WI38 (cell line): Measurements from ENCODE around the gene PRXL2A.
"Not testable (repeated sequence)": the region's sequence is repeated elsewhere in the genome, so short reads cannot be mapped to it uniquely, and the experiment has no call there.

Experiments used
- H3K4me3 ChIP-seq: 2 replicates; pipeline ENCODE4 v1.5.1; 2011; ENCODE audit warnings: low read depth, mild to moderate bottlenecking, control low read depth, low read length
- TF ChIP-seq, protein P1 (sequence below): IDR thresholded peaks from 2 replicates; pipeline ENCODE4 v1.5.1; 2012; ENCODE audit warnings: low read depth, mild to moderate bottlenecking, control low read depth, low read length

Gene PRXL2A

DNA sequence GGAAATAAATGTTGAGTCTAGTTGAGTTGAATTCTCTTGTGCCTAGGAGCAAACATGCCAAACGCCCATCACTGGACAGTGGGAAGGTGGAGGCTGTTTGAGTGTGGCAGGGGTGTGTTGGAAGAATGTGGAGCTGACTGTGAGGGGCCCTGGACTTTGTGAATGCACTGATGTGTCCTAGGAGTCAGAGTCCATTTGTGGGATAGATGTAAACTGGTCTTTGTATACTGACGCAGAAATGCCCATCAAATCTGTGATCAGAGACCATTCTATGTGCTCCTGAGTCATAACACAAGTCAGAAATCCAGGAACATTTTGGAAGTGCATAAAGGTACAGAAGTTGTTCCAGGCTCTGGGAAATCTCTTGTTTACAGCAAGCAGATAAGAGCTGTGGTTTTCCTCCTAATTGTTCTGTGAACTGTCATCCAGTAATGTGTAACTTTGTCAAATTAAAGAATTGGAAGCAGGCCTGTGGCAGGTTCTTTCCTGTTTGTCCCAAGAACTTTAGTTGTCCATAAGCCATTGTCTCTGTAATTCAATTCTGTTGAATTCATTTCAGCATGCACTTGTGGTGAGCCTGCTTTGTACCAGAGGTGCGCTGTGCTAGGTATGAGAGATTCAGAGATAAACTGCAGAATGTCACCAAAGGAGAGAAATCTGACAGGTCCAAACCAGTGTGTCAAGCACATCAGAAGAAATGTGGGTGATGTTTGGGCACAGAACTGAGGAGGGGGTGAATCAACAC, 7.6 kb downstream of the PRXL2A start:
- TF ChIP-seq, protein P1, sequence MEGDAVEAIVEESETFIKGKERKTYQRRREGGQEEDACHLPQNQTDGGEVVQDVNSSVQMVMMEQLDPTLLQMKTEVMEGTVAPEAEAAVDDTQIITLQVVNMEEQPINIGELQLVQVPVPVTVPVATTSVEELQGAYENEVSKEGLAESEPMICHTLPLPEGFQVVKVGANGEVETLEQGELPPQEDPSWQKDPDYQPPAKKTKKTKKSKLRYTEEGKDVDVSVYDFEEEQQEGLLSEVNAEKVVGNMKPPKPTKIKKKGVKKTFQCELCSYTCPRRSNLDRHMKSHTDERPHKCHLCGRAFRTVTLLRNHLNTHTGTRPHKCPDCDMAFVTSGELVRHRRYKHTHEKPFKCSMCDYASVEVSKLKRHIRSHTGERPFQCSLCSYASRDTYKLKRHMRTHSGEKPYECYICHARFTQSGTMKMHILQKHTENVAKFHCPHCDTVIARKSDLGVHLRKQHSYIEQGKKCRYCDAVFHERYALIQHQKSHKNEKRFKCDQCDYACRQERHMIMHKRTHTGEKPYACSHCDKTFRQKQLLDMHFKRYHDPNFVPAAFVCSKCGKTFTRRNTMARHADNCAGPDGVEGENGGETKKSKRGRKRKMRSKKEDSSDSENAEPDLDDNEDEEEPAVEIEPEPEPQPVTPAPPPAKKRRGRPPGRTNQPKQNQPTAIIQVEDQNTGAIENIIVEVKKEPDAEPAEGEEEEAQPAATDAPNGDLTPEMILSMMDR: no peak
- no peak overlapping the region for H3K4me3 ChIP-seq

DNA sequence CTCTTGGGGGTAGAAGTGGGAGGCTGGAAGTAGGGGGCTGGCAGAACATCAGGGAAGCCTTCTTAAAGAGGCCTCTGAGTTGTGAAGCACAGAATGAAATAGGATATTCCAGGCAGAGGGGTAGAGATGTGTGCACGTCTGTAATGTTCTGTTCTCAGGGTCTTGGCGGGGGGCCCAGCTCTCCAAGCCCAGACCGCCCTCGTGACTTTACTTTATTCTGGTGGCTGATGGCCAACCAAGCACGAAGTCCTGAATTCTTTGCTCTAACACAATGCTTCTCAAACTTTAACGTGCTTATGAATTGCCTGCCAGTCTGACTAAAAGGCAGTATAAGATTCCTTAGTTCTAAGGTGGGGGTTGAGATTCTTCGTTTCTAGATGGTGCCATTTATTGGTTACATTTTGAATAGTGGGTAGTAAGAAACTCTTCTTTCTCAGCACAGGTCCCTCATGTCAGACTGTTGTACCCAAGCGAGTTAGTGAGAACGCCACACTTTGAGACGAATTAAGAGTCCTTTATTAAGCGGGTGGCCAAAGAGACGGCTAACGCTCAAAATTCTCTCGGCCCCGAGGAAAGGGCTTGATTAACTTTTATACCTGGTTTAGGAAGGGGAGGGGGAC, 8.2 kb downstream of the PRXL2A start:
- H3K4me3 ChIP-seq: no peak overlapping the region

DNA sequence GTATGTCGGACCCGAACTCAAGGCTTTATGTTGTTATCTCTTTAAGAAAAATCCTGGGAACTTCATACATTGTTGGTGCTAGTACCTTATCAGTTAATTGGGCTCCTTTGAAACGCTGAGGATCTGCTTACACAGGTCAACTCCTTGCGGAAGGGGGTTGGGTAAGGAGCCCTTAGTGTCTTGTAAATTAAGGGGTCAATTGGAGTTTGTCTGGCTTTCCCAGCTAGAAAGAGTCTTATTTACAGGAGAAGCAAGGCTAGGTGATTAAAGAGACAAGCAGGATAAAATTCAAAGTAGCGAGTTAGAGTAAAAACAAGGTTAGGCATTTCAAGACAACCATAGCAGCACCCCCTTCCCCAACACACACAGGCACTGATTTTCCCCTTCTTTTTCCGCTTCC, 8.9 kb downstream of the PRXL2A start:
- not testable (repeated sequence) for H3K4me3 ChIP-seq

More for the DNA sequence above, 8.2 kb downstream of the PRXL2A start:
- TF ChIP-seq, protein P1: no peak

DNA sequence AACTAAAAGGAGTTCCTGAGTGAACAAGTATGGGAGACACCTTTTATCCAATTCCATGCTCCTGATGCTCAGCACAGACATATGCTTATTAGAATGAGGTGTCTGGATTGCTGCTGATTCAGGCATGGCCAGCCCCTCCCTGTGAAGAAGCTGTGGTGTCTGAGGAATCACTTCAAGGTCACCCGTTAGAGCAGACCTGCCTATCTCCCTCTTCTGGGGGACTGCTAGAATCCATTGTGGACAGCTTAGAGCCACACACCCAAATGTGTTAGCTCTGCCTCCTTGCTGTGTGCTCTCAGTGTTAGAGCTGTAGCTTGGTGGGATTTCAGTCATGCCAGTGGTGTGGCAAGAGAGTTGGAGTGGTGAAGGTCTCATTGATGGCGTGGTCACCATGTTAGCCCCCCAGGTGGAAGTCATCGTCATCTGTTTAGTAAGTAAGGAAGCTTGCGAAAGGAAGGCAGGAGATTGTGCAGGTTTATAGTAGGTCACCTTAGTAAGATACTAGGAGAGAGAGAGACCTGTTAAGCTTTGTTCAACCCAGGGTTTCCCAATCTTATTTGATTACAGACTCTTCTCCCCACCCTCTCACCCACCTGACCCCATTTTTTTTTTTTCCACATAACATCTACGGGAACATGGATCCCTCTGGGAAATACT, 12.8 kb downstream of the PRXL2A start:
- H3K4me3 ChIP-seq: no peak overlapping the region
- TF ChIP-seq, protein P1: no peak

DNA sequence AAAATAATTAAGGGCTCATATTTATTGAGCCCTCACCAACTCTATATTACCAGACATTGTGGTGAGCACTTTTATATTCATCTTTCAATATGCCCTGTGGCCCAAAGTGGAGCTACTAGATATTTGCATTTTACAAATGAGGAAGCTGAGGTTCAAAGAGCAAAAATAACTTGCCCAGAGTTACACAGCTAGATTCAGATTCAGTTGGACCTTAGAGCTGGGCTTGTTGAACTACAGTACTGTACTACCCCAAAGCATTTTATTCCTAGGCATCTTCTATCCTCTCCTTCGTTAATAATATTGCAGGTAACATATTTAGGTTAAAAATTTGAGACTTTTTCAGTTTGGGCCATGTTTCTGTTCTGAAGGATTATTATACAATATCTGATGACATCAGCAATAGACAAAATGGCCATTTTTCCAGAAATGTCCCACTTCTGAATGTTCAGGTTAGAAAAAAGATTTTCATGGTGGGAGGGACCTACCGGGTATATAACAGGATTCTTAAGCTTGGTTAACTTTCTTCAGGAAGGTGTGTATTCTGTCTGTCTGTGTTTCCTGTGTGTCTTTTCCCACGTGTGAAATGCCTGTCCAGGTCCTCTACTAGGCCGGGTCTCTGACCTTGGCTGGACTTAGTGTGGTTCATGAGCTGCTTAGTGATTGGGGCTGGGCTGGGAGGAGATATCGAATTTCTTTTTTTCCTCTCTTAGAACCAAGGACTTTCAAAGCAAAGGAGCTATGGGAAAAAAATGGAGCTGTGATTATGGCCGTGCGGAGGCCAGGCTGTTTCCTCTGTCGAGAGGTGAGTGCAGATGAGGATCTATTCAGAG, 13.6 kb downstream of the PRXL2A start:
- TF ChIP-seq, protein P1: no peak
- no peak overlapping the region for H3K4me3 ChIP-seq

DNA sequence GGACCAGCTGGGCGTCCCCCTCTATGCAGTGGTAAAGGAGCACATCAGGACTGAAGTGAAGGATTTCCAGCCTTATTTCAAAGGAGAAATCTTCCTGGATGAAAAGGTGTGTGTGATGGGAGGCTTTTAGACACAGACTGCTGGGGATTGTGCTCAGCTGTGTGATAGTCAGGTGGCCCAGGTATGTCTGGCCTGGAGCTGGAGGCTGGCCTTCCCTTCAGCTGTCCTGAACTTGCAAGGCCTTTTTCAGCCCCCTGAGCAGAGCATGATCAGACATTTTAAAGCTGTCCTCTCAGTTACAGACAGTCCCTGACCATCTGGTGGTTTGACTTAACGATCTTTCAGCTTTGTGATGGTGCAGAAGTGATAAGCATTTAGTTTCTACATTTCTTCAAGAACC, 17.6 kb downstream of the PRXL2A start:
- TF ChIP-seq, protein P1: no peak

DNA sequence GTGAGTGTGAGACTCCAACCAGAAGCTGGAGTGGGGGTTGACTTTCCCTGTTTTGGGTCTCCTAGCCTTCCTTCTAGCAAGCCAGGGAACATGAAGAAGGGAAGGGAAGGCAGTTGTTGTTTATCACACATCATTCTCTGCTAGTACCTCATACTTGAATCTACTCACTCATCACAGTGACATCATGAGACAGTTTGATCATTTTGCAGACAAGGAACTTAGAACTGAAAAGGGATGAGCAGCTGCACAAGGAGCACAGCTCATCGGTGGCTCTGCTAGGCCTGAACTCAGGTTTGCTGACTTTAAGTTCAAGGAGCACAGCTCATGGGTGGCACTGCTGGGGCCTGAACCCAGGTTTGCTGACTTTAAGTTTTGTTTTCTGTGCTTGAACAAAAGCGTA, 19.2 kb downstream of the PRXL2A start:
- TF ChIP-seq, protein P1: no peak
- no peak overlapping the region for H3K4me3 ChIP-seq

More for the DNA sequence above, 17.6 kb downstream of the PRXL2A start:
- no peak overlapping the region for H3K4me3 ChIP-seq
